ENCODE results near the gene ABR.

GRCh38 chr17:1059131-1059795 is 120.5 kb downstream of the ABR start:
- TF ChIP-seq, protein P1, sequence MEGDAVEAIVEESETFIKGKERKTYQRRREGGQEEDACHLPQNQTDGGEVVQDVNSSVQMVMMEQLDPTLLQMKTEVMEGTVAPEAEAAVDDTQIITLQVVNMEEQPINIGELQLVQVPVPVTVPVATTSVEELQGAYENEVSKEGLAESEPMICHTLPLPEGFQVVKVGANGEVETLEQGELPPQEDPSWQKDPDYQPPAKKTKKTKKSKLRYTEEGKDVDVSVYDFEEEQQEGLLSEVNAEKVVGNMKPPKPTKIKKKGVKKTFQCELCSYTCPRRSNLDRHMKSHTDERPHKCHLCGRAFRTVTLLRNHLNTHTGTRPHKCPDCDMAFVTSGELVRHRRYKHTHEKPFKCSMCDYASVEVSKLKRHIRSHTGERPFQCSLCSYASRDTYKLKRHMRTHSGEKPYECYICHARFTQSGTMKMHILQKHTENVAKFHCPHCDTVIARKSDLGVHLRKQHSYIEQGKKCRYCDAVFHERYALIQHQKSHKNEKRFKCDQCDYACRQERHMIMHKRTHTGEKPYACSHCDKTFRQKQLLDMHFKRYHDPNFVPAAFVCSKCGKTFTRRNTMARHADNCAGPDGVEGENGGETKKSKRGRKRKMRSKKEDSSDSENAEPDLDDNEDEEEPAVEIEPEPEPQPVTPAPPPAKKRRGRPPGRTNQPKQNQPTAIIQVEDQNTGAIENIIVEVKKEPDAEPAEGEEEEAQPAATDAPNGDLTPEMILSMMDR (IDR thresholded peaks at IDR 0.05 in 8 of 11, conservative IDR thresholded peaks at IDR 0.05 in 3 of 11) = no peak
- no peak for TF ChIP-seq POLR2AphosphoS5 (IDR thresholded peaks at IDR 0.05)

Measured in spleen (tissue), 7 donors.